Panc1 (cell line): Measurements from ENCODE around the gene CBLN2.

Experiments used
- CTCF ChIP-seq: fragments of 450-650 bp; IDR thresholded peaks from 2 replicates; pipeline ENCODE4 v1.5.1; 2017; ENCODE audit warnings: mild to moderate bottlenecking
- POLR2AphosphoS5 ChIP-seq: IDR thresholded peaks from 2 replicates; pipeline ENCODE4 v1.6.1; 2012; ENCODE audit warnings: mild to moderate bottlenecking, low read depth, low read length, moderate library complexity
- REST ChIP-seq, 2 experiments: IDR thresholded peaks; 2 replicates each; pipeline ENCODE4 v1.6.1; 2011 to 2012; ENCODE audit warnings: low read depth in 2 of 2, control low read depth in 1 of 2, low read length in 1 of 2, mild to moderate bottlenecking in 1 of 2, moderate library complexity in 1 of 2; ENCODE audit not compliant: insufficient read depth in 1 of 2
- SIN3A ChIP-seq: IDR thresholded peaks from 2 replicates; pipeline ENCODE4 v1.6.1; 2012; ENCODE audit warnings: low read depth, mild to moderate bottlenecking, low read length, moderate library complexity, borderline replicate concordance; ENCODE audit not compliant: insufficient read depth

GRCh38 chr18:72581976-72582375 lies 37.8 kb upstream of the CBLN2 start:
- TF ChIP-seq POLR2AphosphoS5 (no peak), CTCF (no peak), SIN3A (no peak), REST (IDR thresholded peaks at IDR 0.05; ENCODE audit: insufficient read depth in 1 of 2, low read depth in 2 of 2, low read length in 1 of 2) (no peak)
